SK-N-SH (cell line): ENCODE results near the gene HASPIN. TPM values are rescaled to one million over a fixed set of nuclear protein-coding genes. Genes with fewer than 3 reads are reported as not detected.

Experiments
- CTCF ChIA-PET: fragments of 300-600, 350-600 bp; formaldehyde crosslinking; extraction: SDS; loops from one replicate; lab custom pipeline; 2021; lab: Yijun Ruan, JAX
- POLR2A ChIA-PET: fragments of 350-600 bp; sonication (Branson Sonifier 250); formaldehyde crosslinking; extraction: SDS; loops from one replicate; lab custom pipeline; 2020; ENCODE audit warnings: antibody characterized with exemption, inconsistent platforms; lab: Yijun Ruan, JAX
- DNase-seq: peaks from one replicate; pipeline ENCODE4 v3.0.0; 2012
- H2AFZ ChIP-seq: fragments of 200-600 bp; sonication (generic); 2 replicates; pipeline ENCODE4 v1.8.1; 2016; ENCODE audit warnings: antibody characterized with exemption, mild to moderate bottlenecking, low read depth
- H3F3A ChIP-seq: fragments of 200-600 bp; sonication (generic); replicated peaks from 2 replicates; pipeline ENCODE3; 2016; ENCODE audit warnings: antibody characterized with exemption, mild to moderate bottlenecking; ENCODE audit not compliant: insufficient read depth
- H3K27ac ChIP-seq, 2 experiments: fragments of 200-500 bp in 1 of 2; fragments of 200-600 bp in 1 of 2; sonication (Bioruptor generic) in 1 of 2; sonication (generic), shearing (Covaris generic) in 1 of 2; 2 replicates each; pipeline versions ENCODE4 v1.5.1 to v1.6.1; 2014 to 2016; ENCODE audit warnings: low read depth in 2 of 2, inconsistent platforms in 1 of 2, low read length in 1 of 2, mild to moderate bottlenecking in 1 of 2, mixed read lengths in 1 of 2
- H3K27me3 ChIP-seq: fragments of 200-600 bp; sonication (generic), shearing (Covaris generic); 2 replicates; pipeline ENCODE4 v1.6.1; 2016; ENCODE audit warnings: mixed run types; ENCODE audit not compliant: insufficient read depth
- H3K36me3 ChIP-seq, 2 experiments: fragments of 200-500 bp in 1 of 2; fragments of 200-600 bp in 1 of 2; sonication (Bioruptor generic) in 1 of 2; sonication (generic) in 1 of 2; replicated peaks in 1 of 2; 2 replicates each; pipeline versions ENCODE3 to v1.5.1; 2014 to 2016; ENCODE audit warnings: low read length in 1 of 2, mild to moderate bottlenecking in 1 of 2; ENCODE audit not compliant: insufficient read depth in 2 of 2, control insufficient read depth in 1 of 2
- H3K4me1 ChIP-seq, 2 experiments: fragments of 200-500 bp in 1 of 2; fragments of 200-600 bp in 1 of 2; sonication (Bioruptor generic) in 1 of 2; sonication (generic), shearing (Covaris generic) in 1 of 2; 2 replicates each; pipeline versions ENCODE4 v1.5.1 to v1.6.1; 2014 to 2016; ENCODE audit warnings: low read depth in 1 of 2, low read length in 1 of 2, mixed run types in 1 of 2; ENCODE audit not compliant: insufficient read depth in 2 of 2, control insufficient read depth in 1 of 2
- H3K4me2 ChIP-seq: fragments of 200-600 bp; sonication (generic), shearing (Covaris generic); 2 replicates; pipeline ENCODE4 v1.6.1; 2017; ENCODE audit warnings: mixed run types
- H3K4me3 ChIP-seq, 2 experiments: fragments of 200-500 bp in 1 of 2; fragments of 200-600 bp in 1 of 2; sonication (Bioruptor generic) in 1 of 2; sonication (generic), shearing (Covaris generic) in 1 of 2; 2 replicates each; pipeline versions ENCODE4 v1.5.1 to v1.8.1; 2014 to 2016; ENCODE audit warnings: low read depth in 2 of 2, inconsistent platforms in 1 of 2, low read length in 1 of 2, mild to moderate bottlenecking in 1 of 2, mixed read lengths in 1 of 2, moderate library complexity in 1 of 2
- H3K79me2 ChIP-seq: fragments of 200-600 bp; sonication (generic); 2 replicates; pipeline ENCODE4 v1.8.1; 2017; ENCODE audit warnings: mild to moderate bottlenecking; ENCODE audit not compliant: insufficient read depth
- H3K9ac ChIP-seq: fragments of 200-600 bp; sonication (generic); 2 replicates; pipeline ENCODE4 v1.6.1; 2017; ENCODE audit warnings: mixed run types
- H3K9me2 ChIP-seq: fragments of 200-600 bp; sonication (generic); 2 replicates; pipeline ENCODE4 v1.6.1; 2017; ENCODE audit warnings: mixed run types
- H3K9me3 ChIP-seq: fragments of 200-600 bp; sonication (generic); 2 replicates; pipeline ENCODE4 v1.6.1; 2017; ENCODE audit warnings: mixed run types, mild to moderate bottlenecking, moderate library complexity
- H4K20me1 ChIP-seq: fragments of 200-600 bp; sonication (generic); 2 replicates; pipeline ENCODE4 v1.6.1; 2017; ENCODE audit warnings: mild to moderate bottlenecking, mixed run types; ENCODE audit not compliant: insufficient read depth
- CHD2 ChIP-seq: fragments of 150-350 bp; IDR thresholded peaks from 2 replicates; pipeline ENCODE4 v1.6.1; 2018; ENCODE audit warnings: low read length; ENCODE audit not compliant: partially characterized antibody
- FOSL2 ChIP-seq: IDR thresholded peaks from 2 replicates; pipeline ENCODE4 v1.4.0; 2012; ENCODE audit warnings: low read depth, mild to moderate bottlenecking, moderate library complexity, borderline replicate concordance
- FOXJ3 ChIP-seq: sonication (generic); formaldehyde crosslinking; IDR thresholded peaks from 2 replicates; pipeline ENCODE4 v1.5.1; 2020; ENCODE audit warnings: mild to moderate bottlenecking, missing genetic modification reagents
- GABPA ChIP-seq: IDR thresholded peaks from 2 replicates; pipeline ENCODE4 v1.4.0; 2012; ENCODE audit warnings: low read depth, mild to moderate bottlenecking
- GATA2 ChIP-seq: sonication (generic); formaldehyde crosslinking; IDR thresholded peaks from 2 replicates; pipeline ENCODE4 v1.5.0; 2020; ENCODE audit warnings: mild to moderate bottlenecking, missing genetic modification reagents
- JUND ChIP-seq: IDR thresholded peaks from 2 replicates; pipeline ENCODE4 v1.4.0; 2012
- MAX ChIP-seq: IDR thresholded peaks from 2 replicates; pipeline ENCODE4 v1.4.0; 2012; ENCODE audit warnings: low read depth
- MXI1 ChIP-seq: IDR thresholded peaks from 2 replicates; pipeline ENCODE4 v1.6.1; 2012; ENCODE audit warnings: mild to moderate bottlenecking, low read depth, low read length, improper control_type of control experiment
- NFIC ChIP-seq: IDR thresholded peaks from 2 replicates; pipeline ENCODE4 v1.4.0; 2012; ENCODE audit warnings: borderline replicate concordance
- NRF1 ChIP-seq: IDR thresholded peaks from 2 replicates; pipeline ENCODE4 v1.6.1; 2012; ENCODE audit warnings: low read depth, mild to moderate bottlenecking, low read length
- PBX3 ChIP-seq: IDR thresholded peaks from 2 replicates; pipeline ENCODE4; 2012
- POLR2AphosphoS5 ChIP-seq: IDR thresholded peaks from 2 replicates; pipeline ENCODE4 v1.6.1; 2012; ENCODE audit warnings: low read depth, low read length
- RAD21 ChIP-seq: IDR thresholded peaks from 2 replicates; pipeline ENCODE4 v1.6.1; 2012; ENCODE audit warnings: mild to moderate bottlenecking, low read length
- RCOR1 ChIP-seq: fragments of 150-350 bp; IDR thresholded peaks from 2 replicates; pipeline ENCODE4 v1.6.1; 2017; ENCODE audit warnings: antibody characterized with exemption, low read length
- REST ChIP-seq: IDR thresholded peaks from 2 replicates; pipeline ENCODE4 v1.6.1; 2012; ENCODE audit warnings: mild to moderate bottlenecking, low read depth, low read length, moderate library complexity
- RXRA ChIP-seq: IDR thresholded peaks from 2 replicates; pipeline ENCODE4 v1.4.0; 2012; ENCODE audit warnings: low read depth, mild to moderate bottlenecking, borderline replicate concordance
- TAF1 ChIP-seq: IDR thresholded peaks from 2 replicates; pipeline ENCODE4 v1.6.1; 2012; ENCODE audit warnings: low read depth, mild to moderate bottlenecking, low read length, moderate library complexity, borderline replicate concordance
- TCF12 ChIP-seq: IDR thresholded peaks from 2 replicates; pipeline ENCODE4 v1.4.0; 2012
- TEAD4 ChIP-seq: IDR thresholded peaks from 2 replicates; pipeline ENCODE4 v1.4.0; 2012; ENCODE audit warnings: mild to moderate bottlenecking, borderline replicate concordance; ENCODE audit not compliant: insufficient read depth
- USF1 ChIP-seq: IDR thresholded peaks from 2 replicates; pipeline ENCODE4 v1.4.0; 2012; ENCODE audit warnings: low read depth, borderline replicate concordance
- ZBTB33 ChIP-seq: IDR thresholded peaks from 2 replicates; pipeline ENCODE4 v1.4.0; 2012; ENCODE audit warnings: low read depth, borderline replicate concordance
- WGBS: methylation state at CpG from one replicate; pipeline ENCODE4 v1.1.6; 2017; ENCODE audit warnings: low lambda C conversion rate; 5-methylcytosine and 5-hydroxymethylcytosine counted together
- polyA plus RNA-seq, 3 experiments: library from polyadenylated mRNA; depleted of rRNA; stranded (reverse); fragments of >200 nt; gene quantifications; 2 replicates each; pipeline ENCODE4 v1.2.3, GENCODE V29; 2012

HASPIN gene
- polyA plus RNA-seq, 1 of the 3 experiments (the other 2 are of a cell fraction), result 1.4 TPM

GRCh38 chr17:3729881-3730280 is 6.2 kb downstream of the HASPIN start (continued):
- TF ChIP-seq PBX3, result no peak
- no peak for TF ChIP-seq USF1
- no peak for TF ChIP-seq MXI1
- TF ChIP-seq TEAD4, result no peak
- no peak for TF ChIP-seq NRF1
- TF ChIP-seq FOXJ3 (CRISPR knock-in tag), result no peak
- TF ChIP-seq JUND, result no peak
- no peak for TF ChIP-seq NFIC
- no peak for TF ChIP-seq GATA2 (CRISPR knock-in tag)

GRCh38 chr17:3730881-3731429 is 7.3 kb downstream of the HASPIN start:
- no peak overlapping the region; a peak in 1 of 4 replicates for H3K27ac ChIP-seq
- CTCF ChIA-PET, result interaction anchor here (0.6 to 0.9 kb wide), 3 partner anchors 10 to 682 kb away, joined by 3 read pairs; no protein-coding TSS in a partner anchor

More at GRCh38 chr17:3730881-3731429, 7.3 kb downstream of the HASPIN start:
- 59% methylated on average over 9 of the region's 9 CpGs for WGBS
- H3F3A ChIP-seq, result no peaks in the 10 kb centered on the region
- no peak for DNase-seq
- TF ChIP-seq POLR2AphosphoS5 (no peak), NRF1 (no peak), RXRA (no peak), TAF1 (no peak), GABPA (no peak), REST (no peak), MAX (no peak), FOSL2 (no peak), NFIC (no peak), CHD2 (no peak), RCOR1 (no peak), RAD21 (no peak), MXI1 (no peak), PBX3 (no peak), ZBTB33 (no peak), TCF12 (no peak)
- TF ChIP-seq, all 33 proteins: peak for 0
- Histone ChIP-seq H3K9me2 (no peaks in the 10 kb centered on the region), H3K4me3 (no peak overlapping the region), H3K27me3 (no peaks in the 10 kb centered on the region), H3K9me3 (no peaks in the 10 kb centered on the region), H3K4me2 (no peak overlapping the region), H3K9ac (no peak overlapping the region), H2AFZ (no peak overlapping the region), H3K79me2 (peaks cover 20% of the 10 kb centered on the region), H4K20me1 (no peaks in the 10 kb centered on the region), H3K4me1 (peaks cover 0 to 5% of the 10 kb centered on the region in 2 experiments; a peak in 1 of 4 replicates), H3K36me3 (peaks cover 0 to 3% of the 10 kb centered on the region in 2 experiments)
- POLR2A ChIA-PET, result no interaction called here
